Chondrocyte (in vitro differentiated cells): ENCODE data around the gene PHACTR1. TPM values are rescaled to one million over a fixed set of nuclear protein-coding genes. Genes with fewer than 3 reads are reported as not detected.

Experiments
- DNase-seq: peaks from one replicate; pipeline ENCODE4 v3.0.0; 2021; ENCODE audit warnings: mixed read lengths, low spot score
- H3K27ac Mint-ChIP-seq: one replicate; pipeline ENCODE4 v1.8.0; 2021; ENCODE audit warnings: mild to moderate bottlenecking, moderate library complexity, mixed read lengths; ENCODE audit not compliant: unreplicated experiment
- H3K27me3 Mint-ChIP-seq: 2 replicates; pipeline ENCODE4 v1.8.0; 2021; ENCODE audit warnings: low read depth, mixed read lengths
- H3K36me3 Mint-ChIP-seq: 2 replicates; pipeline ENCODE4 v1.8.0; 2021; ENCODE audit warnings: low read depth, mixed read lengths
- H3K4me1 Mint-ChIP-seq: 2 replicates; pipeline ENCODE4 v1.8.0; 2021; ENCODE audit warnings: low read depth, mild to moderate bottlenecking, mixed read lengths
- H3K4me3 Mint-ChIP-seq: one replicate; pipeline ENCODE4 v1.8.0; 2021; ENCODE audit warnings: mild to moderate bottlenecking, moderate library complexity, mixed read lengths; ENCODE audit not compliant: unreplicated experiment
- H3K9me3 Mint-ChIP-seq: 2 replicates; pipeline ENCODE4 v1.8.0; 2021; ENCODE audit warnings: low read depth, mixed read lengths
- CTCF ChIP-seq: fragments of 200-600 bp; sonication (generic); IDR thresholded peaks from 2 replicates; pipeline ENCODE4 v1.5.0; 2021; ENCODE audit warnings: antibody characterized with exemption, mild to moderate bottlenecking, moderate library complexity
- total RNA-seq: library from RNA; stranded (reverse); gene quantifications from 3 replicates; pipeline ENCODE4 v1.2.1, GENCODE V29; 2021

Gene PHACTR1
- total RNA-seq, 1 donor from 2014 or later, result 2.1 TPM

GRCh38 chr6:13165502-13166172 lies 449.1 kb downstream of the PHACTR1 start:
- TF ChIP-seq CTCF, result no peak
- Mint-ChIP-seq H3K4me1 (no peaks in the 10 kb centered on the region), H3K4me3 (no peak overlapping the region), H3K9me3 (no peaks in the 10 kb centered on the region), H3K27me3 (peaks cover 30% of the 10 kb centered on the region), H3K36me3 (peaks cover 1% of the 10 kb centered on the region), H3K27ac (no peak overlapping the region)
- DNase-seq, result no peak

- H3K36me3 Mint-ChIP-seq, result no peaks in the 10 kb centered on the region
- no peak for DNase-seq
- TF ChIP-seq CTCF, result no peak
- H3K4me3 Mint-ChIP-seq, result no peak overlapping the region
- peaks cover 29% of the 10 kb centered on the region for H3K27me3 Mint-ChIP-seq
- H3K27ac Mint-ChIP-seq, result no peak overlapping the region
- no peaks in the 10 kb centered on the region for H3K4me1 Mint-ChIP-seq
- no peaks in the 10 kb centered on the region for H3K9me3 Mint-ChIP-seq
Observed at GRCh38 chr6:13166269-13166668, 449.7 kb downstream of the PHACTR1 start.

GRCh38 chr6:13166916-13167315 lies 450.3 kb downstream of the PHACTR1 start:
- DNase-seq, result no peak
- TF ChIP-seq CTCF, result no peak
- H3K27me3 Mint-ChIP-seq, result peaks cover 29% of the 10 kb centered on the region
- H3K27ac Mint-ChIP-seq, result no peak overlapping the region
- no peaks in the 10 kb centered on the region for H3K4me1 Mint-ChIP-seq
- no peaks in the 10 kb centered on the region for H3K9me3 Mint-ChIP-seq
- no peak overlapping the region for H3K4me3 Mint-ChIP-seq
- H3K36me3 Mint-ChIP-seq, result no peaks in the 10 kb centered on the region

GRCh38 chr6:13172291-13172690 lies 455.7 kb downstream of the PHACTR1 start:
- Mint-ChIP-seq H3K27me3 (peaks cover 33% of the 10 kb centered on the region), H3K4me3 (no peak overlapping the region), H3K9me3 (no peaks in the 10 kb centered on the region), H3K4me1 (no peaks in the 10 kb centered on the region), H3K27ac (no peak overlapping the region), H3K36me3 (no peaks in the 10 kb centered on the region)
- DNase-seq, result no peak
- no peak for TF ChIP-seq CTCF

- Mint-ChIP-seq H3K4me3 (no peak overlapping the region), H3K9me3 (no peaks in the 10 kb centered on the region), H3K27ac (no peak overlapping the region), H3K27me3 (peaks cover 22% of the 10 kb centered on the region), H3K4me1 (no peaks in the 10 kb centered on the region), H3K36me3 (no peaks in the 10 kb centered on the region)
- no peak for DNase-seq
- TF ChIP-seq CTCF, result no peak
Observed at GRCh38 chr6:13175087-13175486, 458.5 kb downstream of the PHACTR1 start.
